Esophagus squamous epithelium (tissue), 4 donors: ENCODE measurements around the gene PXYLP1.

ENCODE experiments used
- POLR2A ChIP-seq, 4 donors: fragments of 450-650 bp; IDR thresholded peaks; one replicate each; pipeline ENCODE4 v1.6.1; 2017; ENCODE audit warnings: antibody characterized with exemption in 4 of 4, mild to moderate bottlenecking in 4 of 4, moderate library complexity in 3 of 4
- TF ChIP-seq, protein P1 (sequence below), 6 experiments: fragments of 450-650 bp in 4 of 6; fragments of 200-600 bp in 2 of 6; sonication (generic) in 2 of 6; IDR thresholded peaks; one replicate each; pipeline ENCODE4 v1.5.1; 2016 to 2019; ENCODE audit warnings: antibody characterized with exemption in 6 of 6, mild to moderate bottlenecking in 4 of 6, moderate library complexity in 4 of 6

GRCh38 chr3:141343077-141343476 lies 111.5 kb downstream of the PXYLP1 start:
- TF ChIP-seq, protein P1, sequence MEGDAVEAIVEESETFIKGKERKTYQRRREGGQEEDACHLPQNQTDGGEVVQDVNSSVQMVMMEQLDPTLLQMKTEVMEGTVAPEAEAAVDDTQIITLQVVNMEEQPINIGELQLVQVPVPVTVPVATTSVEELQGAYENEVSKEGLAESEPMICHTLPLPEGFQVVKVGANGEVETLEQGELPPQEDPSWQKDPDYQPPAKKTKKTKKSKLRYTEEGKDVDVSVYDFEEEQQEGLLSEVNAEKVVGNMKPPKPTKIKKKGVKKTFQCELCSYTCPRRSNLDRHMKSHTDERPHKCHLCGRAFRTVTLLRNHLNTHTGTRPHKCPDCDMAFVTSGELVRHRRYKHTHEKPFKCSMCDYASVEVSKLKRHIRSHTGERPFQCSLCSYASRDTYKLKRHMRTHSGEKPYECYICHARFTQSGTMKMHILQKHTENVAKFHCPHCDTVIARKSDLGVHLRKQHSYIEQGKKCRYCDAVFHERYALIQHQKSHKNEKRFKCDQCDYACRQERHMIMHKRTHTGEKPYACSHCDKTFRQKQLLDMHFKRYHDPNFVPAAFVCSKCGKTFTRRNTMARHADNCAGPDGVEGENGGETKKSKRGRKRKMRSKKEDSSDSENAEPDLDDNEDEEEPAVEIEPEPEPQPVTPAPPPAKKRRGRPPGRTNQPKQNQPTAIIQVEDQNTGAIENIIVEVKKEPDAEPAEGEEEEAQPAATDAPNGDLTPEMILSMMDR (IDR thresholded peaks at IDR 0.05): no peak
- TF ChIP-seq POLR2A (IDR thresholded peaks at IDR 0.05): no peak
